ENCODE measurements around the gene WDR49.

- TF ChIP-seq ZBTB26 (tag by site-specific recombination; optimal IDR thresholded peaks at IDR 0.05) (no peak), ZNF677 (tag by site-specific recombination; IDR thresholded peaks at IDR 0.05) (no peak), ZNF549 (tag by site-specific recombination; IDR thresholded peaks at IDR 0.05) (no peak), CTCF (tag by site-specific recombination; IDR thresholded peaks at IDR 0.05) (no peak), ZBTB7A (tag by site-specific recombination; IDR thresholded peaks at IDR 0.05; ENCODE audit: low read depth) (no peak), PRDM4 (tag by site-specific recombination; IDR thresholded peaks at IDR 0.05) (no peak), ZNF626 (tag by site-specific recombination; IDR thresholded peaks at IDR 0.05) (no peak), ZSCAN5A (tag by site-specific recombination; IDR thresholded peaks at IDR 0.05) (no peak), IKZF3 (tag by site-specific recombination; IDR thresholded peaks at IDR 0.05) (no peak), RBAK (tag by site-specific recombination; IDR thresholded peaks at IDR 0.05) (no peak), TCF7L2 (IDR thresholded peaks at IDR 0.05; ENCODE audit: borderline replicate concordance, low read depth, low read length) (no peak), ZNF692 (tag by site-specific recombination; IDR thresholded peaks at IDR 0.05) (no peak), ATF2 (tag by site-specific recombination; IDR thresholded peaks at IDR 0.05; ENCODE audit: low read depth) (no peak), ZNF398 (tag by site-specific recombination; IDR thresholded peaks at IDR 0.05) (no peak)
Measured at GRCh38 chr3:167662919-167663400, 9.2 kb upstream of the WDR49 start.

Data from HEK293 (cell line).